ENCODE measurements around the gene DIP2B.

- TF ChIP-seq GABPA (IDR thresholded peaks at IDR 0.05; ENCODE audit: low read depth, low read length) (no peak), GABPA (CRISPR knock-in tag; IDR thresholded peaks at IDR 0.05; ENCODE audit: low read depth) (no peak), SP1 (IDR thresholded peaks at IDR 0.05) (no peak), SP1 (CRISPR knock-in tag; IDR thresholded peaks at IDR 0.05) (no peak), ZNF776 (CRISPR knock-in tag; IDR thresholded peaks at IDR 0.05) (no peak), DNMT1 (CRISPR knock-in tag; IDR thresholded peaks at IDR 0.05) (no peak), MTF1 (CRISPR knock-in tag; IDR thresholded peaks at IDR 0.05) (no peak), SRY (CRISPR knock-in tag; IDR thresholded peaks at IDR 0.05) (no peak), CBX2 (IDR thresholded peaks at IDR 0.05; ENCODE audit: low read depth, low read length) (no peak), CBX2 (CRISPR knock-in tag; IDR thresholded peaks at IDR 0.05; ENCODE audit: low read depth) (no peak)
These were observed 279.7 kb downstream of the DIP2B start for GRCh38 chr12:50784501-50784900.
